GM18861 (cell line): Measurements from ENCODE around the gene TTN.
A peak's percentile ranks its signal among the peaks of the same experiment; 100 is the strongest.
"Not testable (repeated sequence)": the region's sequence is repeated elsewhere in the genome, so short reads cannot be mapped to it uniquely, and the experiment has no call there.

Experiments
- ATAC-seq: cut with Tn5 transposase; IDR thresholded peaks from one replicate; pipeline ENCODE4 v1.9.1; 2021; ENCODE audit not compliant: unreplicated experiment

TTN gene

DNA sequence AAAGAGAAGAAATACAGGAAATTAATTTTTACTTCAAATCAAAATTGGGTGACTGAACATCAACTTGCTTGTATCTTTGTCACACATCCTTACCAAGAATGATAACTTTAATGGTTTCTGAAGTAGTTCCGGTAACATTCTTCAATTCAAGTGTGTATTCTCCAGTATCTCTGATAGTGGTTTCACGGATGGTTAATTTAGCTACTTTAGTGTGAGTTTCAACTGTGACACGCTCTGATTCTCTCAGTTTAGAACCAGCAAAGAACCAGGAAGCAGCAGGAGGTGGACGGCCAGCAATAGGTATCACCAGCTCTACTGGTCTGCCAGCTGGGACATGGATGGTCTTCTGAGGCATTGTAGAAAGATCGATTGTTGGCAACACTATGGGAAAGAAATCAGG is 264.7 kb downstream of the TTN start:
- no peak for ATAC-seq

DNA sequence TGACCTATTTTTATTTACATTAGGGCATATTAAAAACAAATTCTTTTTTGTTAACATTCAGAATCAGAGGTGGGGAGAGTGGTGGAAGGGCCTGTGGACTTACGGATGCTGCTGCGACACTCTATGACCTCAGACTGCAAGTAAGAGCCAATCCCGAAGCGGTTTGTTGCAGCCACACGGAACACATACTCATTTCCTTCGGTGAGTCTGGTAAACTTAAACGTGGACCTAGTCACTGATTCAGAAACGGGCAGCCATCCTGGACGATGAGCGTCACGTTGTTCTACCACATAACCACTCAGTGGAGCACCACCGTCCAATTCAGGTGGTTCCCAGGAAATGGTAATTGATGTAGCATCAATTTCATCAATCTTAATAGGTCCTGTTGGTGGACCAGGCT is 265.1 kb downstream of the TTN start:
- no peak for ATAC-seq

DNA sequence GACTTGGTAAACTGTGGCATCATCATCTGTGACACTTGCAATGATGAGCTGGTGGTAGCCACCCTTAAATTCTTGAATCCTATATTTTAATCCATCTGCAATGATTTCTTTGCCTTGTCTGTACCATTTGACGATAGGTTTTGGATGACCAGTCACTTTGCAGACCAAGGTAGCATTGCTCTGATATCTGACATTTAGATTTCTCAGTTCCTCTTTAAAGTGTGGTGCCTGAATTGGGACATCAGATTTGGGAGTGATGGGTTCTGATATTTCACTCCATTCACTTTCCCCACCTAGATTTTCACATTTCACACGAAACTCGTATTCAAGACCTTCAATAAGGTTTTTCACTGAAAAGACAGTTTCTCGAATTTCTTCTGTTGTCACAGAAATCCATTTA is 271.2 kb downstream of the TTN start:
- no peak for ATAC-seq

DNA sequence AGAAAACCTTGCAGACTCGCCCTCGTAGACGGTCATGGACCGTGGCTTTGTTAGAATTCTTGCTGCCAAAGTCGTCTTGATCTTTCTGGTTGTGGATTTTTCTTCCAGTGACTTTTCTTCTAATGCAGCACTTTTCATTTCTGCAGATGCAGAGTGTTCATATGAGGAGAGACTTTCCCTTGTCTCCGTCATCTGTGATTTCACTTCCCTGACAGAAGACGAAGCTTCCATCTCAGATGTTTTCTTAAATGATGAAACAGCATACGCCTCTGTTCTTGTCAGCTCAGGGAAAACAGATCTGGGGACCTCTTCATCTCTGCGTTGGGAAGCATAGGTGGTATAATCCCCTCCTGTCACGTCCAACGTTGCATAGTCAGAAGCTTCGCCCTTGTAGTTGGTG is 276.1 kb downstream of the TTN start:
- ATAC-seq, result no peak

DNA sequence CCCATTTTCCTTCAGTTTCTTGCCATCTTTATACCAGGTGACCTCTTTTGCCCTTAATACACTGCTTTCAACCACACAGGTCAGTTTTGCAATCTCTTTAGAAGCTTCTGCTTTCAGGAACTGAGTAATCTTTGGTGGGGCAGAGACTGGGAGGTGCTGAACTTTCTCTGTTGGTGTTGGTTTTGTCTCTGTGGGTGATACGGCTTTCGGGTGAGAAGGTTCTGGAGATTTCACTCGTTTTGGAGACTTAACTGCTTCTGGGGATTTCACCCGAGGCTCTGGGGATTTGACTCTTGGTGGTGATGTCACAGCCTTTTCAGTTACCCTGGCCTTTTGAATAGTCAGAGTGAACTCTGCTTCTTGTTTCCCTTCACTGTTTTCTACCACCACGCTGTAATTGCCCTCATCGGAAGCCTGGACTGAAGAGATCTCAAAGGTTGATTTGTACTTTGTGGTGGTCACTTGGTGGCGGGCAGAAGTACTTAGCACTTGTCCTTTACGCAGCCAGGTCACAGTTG is 276.5 kb downstream of the TTN start:
- peak; percentile 94 for ATAC-seq

DNA sequence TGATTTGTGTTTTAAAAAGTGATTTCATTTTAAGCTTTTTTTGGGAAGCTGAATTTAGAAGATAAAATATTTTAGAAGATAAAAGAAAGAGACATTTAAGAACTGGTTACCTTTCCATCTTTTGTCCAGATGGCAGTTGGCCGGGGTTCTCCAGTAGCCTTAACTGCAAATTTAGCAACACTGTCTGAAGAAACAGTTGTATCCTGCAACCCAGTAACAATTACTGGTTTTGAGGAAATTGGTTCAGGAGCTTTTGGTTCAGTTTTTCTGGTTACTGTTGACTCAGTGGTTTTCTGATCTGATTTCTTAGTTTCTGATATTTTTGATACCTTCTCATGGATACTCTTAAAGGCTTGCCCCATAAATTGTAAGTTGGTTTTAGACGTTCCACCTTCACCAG is 277.1 kb downstream of the TTN start:
- no peak for ATAC-seq

DNA sequence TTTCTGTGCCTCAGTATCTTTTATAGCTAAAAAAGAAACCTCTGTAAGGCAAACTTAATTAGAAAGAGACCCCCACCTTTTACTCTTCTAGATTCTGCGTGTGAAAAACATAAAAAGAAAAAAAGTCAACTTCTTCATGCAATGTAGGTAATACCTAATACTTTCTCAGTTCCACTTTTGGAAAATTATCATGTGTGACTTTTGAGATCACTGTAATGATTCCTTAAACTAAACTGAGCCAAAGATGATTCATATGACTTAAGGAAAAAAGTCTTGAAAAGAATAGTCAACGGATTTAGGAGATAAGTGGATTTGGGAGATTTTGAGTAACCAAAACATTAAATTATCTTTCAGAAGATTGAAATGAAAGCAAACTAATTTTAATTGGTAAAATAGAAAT is 278.0 kb downstream of the TTN start:
- no peak for ATAC-seq

DNA sequence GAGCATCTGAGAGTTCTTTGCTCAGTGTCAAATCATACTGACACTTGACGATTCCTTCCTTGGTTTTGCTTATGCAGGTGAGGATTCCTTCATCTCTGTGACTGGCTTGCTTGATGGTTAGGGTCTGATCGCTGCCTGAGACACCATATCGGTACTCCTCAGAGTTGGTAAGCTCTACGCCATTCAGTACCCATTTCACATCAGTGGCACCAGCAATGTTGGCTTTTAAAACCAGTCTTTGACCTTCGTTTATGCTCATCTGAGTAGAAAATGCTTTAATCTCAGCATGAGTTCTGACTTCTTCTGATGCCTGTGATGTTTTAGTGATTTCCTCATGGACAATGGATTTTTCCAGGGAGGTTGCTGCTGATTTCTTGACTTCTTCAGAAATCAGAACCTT is 278.6 kb downstream of the TTN start:
- no peak for ATAC-seq

DNA sequence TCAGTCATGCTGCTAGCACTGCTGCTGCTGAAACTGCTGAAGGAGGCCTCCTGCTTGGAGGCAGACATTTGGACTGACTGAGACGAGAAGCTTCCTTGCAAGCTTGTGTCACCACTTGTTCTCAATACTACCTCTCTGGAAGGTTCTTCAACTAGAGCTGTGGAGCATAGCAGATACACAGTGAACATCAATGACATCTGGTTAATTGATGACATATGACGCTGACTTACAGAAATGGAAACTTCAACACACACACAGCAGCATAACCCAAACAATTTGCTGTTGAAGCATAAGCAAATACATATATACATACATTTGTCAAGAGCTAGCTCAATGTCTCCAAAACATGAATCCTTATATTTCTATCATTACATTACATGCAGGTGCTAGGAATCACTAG is 279.6 kb downstream of the TTN start:
- ATAC-seq, result no peak

DNA sequence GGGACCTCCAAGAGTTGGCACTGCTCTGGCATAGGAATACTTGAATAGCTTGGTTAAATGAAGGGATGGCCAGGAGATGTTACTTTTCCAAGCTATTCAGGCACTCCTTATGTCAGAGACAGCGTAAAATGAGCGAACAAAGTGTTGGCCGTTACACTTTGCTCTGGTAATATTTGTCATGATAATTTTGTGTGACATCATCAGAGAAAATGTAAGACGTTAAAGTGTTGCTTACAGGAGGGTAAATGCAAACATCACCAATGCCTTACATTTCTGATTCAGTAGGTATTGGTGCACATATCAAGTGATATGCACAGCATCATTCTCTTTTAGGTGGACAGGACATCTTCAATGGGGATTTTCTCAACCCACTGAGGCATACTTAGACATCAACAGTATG is 281.0 kb downstream of the TTN start:
- ATAC-seq, result no peak

DNA sequence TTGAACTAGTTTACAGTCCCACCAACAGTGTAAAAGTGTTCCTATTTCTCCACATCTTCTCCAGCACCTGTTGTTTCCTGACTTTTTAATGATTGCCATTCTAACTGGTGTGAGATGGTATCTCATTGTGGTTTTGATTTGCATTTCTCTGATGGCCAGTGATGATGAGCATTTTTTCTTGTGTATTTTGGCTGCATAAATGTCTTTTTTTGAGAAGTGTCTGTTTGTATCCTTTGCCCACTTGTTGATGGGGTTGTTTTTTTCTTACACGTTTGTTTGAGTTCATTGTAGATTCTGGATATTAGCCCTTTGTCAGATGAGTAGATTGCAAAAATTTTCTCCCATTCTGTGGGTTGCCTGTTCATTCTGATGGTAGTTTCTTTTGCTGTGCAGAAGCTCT is 281.8 kb downstream of the TTN start:
- ATAC-seq, result not testable (repeated sequence)

DNA sequence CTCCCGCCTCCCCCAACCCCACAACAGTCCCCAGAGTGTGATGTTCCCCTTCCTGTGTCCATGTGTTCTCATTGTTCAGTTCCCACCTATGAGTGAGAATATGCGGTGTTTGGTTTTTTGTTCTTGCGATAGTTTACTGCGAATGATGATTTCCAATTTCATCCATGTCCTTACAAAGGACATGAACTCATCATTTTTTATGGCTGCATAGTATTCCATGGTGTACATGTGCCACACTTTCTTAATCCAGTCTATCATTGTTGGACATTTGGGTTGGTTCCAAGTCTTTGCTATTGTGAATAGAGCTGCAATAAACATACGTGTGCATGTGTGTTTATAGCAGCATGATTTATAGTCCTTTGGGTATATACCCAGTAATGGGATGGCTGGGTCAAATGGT is 282.2 kb downstream of the TTN start:
- not testable (repeated sequence) for ATAC-seq

DNA sequence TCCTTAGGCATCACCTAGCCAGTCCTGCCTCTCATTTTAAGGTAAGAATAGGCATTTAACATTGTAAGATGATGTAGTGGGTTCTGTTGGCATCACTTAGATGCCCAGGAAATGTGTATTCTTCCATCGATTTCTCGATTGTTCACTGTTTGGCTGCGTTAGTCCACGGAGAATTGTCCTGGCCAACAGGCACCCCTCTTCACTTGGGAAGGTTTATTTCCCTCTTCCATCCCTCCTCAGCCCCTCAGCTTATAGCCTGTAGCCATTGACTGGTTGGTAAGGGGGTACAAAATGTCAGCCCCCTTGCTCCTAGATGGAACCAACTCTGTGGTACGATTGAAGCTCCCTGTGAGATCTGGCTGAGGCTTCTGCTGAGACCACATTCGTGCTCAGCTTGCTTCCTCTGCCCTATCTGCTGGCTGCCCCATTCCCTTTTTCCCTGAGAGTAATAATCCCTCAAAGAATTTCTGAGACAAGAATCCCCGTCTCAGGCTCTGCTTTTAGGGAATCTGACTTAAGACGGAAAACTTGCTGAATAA is 283.6 kb downstream of the TTN start:
- ATAC-seq, result no peak

DNA sequence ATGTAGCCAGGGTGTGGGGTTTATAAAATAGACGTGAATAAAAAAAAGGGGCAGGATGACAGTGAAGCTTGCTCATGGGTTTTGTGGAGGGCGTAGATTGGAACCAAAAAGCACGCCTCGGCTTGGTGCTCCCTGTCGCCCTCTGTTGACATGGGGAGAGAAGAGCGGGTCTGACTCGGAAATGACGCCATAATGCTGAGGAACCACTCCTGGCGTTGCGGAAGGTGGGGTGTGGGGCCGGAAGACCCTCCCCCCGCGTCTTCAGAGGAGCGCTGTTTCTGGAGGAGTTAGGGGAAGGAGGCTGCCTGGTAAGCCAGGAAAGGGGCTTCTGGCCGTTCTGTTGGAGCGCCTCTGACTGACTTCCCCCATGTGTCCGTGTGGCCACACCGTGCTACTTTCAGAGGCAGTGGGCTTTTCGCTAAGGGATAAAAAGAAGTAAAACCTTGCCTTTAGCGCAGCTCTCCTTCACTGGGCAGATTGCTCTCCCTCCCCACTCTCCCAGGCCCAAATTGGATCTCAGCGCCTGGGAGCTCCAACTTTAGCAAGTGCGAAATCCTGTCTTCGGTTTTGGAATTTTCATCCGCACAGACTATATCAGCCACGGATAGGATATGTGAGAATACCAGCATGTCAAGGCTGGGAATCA is 284.1 kb downstream of the TTN start:
- peak; percentile 82 for ATAC-seq

DNA sequence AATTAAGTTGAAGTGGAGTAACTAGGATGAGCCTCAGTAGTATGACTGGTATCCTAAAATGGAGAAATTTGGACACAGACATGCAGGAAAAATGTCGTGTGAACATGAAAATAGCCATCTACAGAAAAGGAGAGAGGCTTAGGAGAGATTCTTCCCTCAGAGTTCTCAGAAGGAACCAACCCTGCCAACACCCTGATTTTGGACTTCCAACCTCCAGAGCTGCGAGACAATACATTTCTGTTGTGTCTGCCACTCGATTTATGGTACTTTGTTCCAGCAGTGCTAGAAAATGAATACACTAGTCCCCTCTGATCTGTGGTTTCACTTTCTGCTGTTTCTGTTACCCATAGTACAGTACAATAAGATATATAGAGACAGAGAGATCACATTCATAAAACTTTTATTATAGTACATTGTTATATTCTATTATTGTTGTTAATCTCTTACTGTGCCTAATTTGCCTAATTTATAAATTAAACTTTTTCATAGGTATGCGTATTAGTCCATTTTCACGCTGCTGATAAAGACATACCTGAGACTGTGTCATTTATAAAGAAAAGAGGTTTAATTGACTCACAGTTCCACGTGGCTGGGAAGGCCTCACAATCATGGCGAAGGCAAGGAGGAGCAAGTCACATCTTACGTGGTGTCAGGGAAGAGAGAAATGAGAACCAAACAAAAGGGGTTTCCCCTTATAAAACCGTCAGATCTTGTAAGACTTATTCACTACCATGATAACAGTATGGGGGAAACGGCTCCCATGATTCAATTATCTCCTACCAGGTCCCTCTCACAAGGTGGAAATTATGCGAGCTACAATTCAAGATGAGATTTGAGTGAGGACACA is 285.7 kb downstream of the TTN start:
- no peak for ATAC-seq

DNA sequence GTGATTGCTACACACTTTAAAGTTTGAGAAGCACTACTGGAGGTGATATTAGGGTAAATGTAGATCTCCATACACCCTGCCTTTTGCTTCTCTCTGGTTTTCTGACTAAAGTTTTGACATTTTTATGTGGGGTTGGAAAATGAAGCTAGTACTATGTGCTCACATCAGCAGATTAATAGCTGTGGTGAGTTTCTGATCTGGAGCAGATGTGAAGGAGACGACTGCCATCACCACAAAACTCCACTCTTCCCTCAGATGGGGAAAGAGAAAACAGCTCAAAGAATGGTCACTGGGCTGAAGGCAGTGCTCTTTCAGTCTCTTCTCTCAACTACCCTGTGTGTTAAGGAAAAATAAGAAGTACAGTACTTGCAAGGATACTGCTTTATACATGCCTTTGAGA is 289.7 kb downstream of the TTN start:
- ATAC-seq, result no peak

DNA sequence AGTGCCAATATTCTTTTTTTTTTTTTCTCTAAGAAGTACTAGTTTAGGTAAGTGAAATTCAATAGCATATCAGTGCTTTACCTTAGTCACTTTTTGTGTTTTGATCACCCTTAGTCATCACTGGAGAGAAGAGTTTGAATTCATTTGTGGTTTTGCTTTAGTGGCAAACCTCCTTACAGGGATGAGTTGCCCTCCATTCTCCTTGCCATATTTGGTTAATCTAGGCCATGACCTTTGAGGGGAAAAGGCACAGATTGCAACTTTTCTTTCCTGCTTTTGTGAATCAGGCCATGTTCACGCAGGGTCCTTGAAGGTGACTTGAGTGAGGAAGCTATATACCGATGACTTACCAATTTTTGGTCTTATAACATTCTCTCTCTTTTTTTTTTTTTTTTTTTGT is 292.6 kb downstream of the TTN start:
- ATAC-seq, result peak; percentile 75

DNA sequence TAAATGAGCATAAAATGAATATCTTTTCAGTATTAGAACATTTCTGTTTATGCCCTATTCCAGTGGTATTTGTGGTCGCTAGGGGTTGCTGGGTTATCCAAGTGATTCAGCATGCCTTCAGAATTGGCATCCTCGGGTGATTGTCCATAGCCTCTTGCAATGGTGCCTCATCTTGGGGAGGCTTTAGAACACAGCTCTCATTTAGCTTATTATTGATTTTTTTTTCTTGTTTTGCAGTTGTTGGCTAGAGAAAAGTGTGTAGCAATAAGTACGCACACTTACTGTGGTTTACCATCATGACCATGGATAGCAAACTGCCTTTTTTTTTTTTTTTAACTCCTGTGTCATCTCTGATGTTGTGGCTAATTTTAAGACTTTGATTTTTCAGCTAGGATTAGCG is 293.3 kb downstream of the TTN start:
- ATAC-seq, result no peak

DNA sequence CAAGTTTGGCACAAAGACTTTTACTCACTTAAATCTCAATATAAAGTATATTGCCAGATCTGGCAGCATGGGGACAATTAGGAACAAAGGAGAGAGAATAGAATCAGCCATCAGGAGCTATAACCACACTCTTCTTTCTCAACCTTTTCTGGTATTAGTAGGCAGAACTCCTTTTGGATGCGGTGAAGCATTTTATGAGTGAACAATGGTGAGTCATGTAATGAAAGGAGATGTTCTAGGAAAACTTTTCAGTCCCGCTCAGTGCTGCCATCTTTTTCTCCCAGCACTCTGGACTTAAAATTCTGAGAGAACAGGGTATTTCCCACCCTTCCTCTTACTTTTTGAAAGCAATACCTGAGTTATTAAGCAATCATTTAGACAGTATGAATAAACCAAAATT is 294.7 kb downstream of the TTN start:
- ATAC-seq, result no peak

DNA sequence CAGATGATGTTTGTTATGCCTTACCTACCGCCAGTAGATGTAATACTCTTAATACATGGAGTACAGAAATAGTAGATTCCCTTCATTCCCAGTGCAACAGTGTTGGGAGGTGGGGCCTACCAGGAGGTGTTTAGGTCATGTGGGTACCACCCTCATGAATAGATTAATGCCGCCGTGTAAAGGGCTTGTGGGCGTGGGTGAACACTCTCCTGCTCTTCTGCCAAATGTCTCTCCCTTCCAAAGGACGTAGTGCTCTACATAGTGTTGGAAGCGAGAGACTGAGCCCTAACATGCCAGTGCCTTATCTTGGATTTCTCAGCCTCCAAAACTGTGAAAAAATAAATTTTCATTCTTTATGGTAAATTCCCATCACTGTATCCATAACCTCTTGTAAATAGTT is 296.8 kb downstream of the TTN start:
- ATAC-seq, result no peak

DNA sequence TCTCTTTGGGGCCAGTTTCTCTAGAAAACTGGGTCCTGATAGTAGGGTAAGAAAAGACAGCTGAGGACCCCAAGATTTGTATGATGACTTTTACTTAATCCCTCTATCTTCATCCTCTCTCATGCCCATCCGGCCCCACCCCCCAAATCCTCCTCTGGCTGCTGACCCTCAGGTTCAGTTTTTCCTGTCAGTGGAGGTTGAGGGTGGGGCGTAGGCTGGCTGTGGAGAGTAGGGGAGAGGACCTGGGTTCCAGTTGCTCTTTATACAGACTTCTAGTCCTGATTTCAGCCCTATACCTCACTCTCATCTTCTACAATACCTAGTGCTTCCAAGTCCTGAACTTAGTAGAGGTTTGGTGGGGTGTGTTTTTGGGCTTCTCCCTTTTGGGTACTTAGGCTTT is 298.6 kb downstream of the TTN start:
- ATAC-seq, result no peak

DNA sequence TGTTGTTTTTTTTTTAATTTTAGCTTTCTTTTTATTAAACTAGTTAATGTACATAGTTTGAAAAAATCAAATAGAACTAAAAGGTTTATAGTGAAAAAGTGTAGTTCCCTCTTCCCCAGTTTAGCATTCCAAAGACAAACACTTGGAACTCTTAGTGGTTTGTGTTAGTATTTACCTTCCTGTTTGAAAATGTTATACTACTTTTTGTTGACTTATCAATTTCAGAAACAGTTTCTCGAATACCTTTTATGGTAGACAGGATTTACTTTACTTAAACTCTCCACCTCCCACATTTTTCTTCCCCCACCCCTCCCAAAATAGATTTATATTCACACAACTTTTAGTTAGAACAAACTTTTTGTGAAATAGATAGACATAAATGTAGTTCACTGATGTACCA is 300.3 kb downstream of the TTN start:
- no peak for ATAC-seq
